NCI-H1436 (cell line): ENCODE results near the gene ISM2.

Experiments used
- DNase-seq: peaks from one replicate; lab custom pipeline; 2025; lab: John Stamatoyannopoulos, UW

Gene ISM2

DNA sequence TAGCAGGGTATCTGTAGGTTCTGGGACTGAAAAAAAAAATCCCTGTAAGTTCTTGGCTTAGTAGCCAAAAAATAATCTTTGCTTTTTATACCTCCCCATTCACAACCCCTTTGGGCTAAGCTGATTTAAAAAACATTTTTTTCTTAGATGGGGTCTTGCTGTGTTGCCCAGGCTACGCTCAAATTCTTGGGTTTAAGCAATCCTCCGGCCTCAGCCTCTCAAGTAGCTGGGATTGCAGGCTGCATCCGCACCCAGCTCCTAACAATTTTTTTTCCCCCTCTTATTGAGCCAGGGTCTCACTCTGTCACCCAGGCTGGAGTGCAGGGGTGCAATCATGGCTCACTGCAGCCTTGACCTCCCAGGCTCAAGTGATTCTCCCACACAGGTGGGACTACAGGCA is 9.1 kb upstream of the ISM2 start:
- no peak for DNase-seq

DNA sequence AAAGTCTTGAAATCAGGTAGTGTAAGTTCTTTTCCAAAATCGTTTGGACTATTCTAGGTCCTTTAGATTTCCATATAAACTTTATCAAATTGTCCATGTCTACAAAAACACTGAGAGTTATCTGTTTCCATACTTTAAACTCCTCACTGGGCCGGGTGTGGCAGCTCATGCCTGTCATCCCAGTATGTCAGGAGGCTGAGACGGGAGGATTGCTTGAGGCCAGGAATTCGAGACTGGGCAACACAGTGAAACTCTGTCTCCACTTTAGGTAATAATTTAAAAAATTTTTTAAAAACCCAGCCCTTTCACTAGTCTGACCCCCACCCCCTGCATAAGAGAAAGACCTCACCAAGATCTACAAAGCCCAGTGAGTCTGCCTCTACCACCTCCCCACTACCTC is 6.4 kb upstream of the ISM2 start:
- no peak for DNase-seq

DNA sequence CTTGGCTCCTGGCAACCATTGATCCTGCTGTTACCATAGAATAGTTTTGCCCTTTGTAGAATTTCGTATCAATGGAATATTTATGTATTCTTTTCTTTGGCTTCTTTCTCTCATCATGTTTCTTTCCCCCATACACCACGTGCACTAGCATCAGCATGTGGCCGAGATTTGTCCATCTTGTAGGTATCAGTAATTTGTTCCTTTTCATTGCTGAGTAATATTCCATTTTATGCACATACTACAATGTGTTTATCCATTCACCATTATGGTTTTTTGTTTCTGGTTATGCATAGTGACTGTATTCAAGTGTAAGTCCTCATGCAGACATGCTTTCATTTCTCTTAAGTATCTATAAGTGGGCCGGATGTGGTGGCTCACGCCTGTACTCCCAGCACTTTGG is 4.5 kb upstream of the ISM2 start:
- DNase-seq: no peak

GRCh38 chr14:77502109-77502782 is 3.6 kb upstream of the ISM2 start:
- no peak for DNase-seq

DNA sequence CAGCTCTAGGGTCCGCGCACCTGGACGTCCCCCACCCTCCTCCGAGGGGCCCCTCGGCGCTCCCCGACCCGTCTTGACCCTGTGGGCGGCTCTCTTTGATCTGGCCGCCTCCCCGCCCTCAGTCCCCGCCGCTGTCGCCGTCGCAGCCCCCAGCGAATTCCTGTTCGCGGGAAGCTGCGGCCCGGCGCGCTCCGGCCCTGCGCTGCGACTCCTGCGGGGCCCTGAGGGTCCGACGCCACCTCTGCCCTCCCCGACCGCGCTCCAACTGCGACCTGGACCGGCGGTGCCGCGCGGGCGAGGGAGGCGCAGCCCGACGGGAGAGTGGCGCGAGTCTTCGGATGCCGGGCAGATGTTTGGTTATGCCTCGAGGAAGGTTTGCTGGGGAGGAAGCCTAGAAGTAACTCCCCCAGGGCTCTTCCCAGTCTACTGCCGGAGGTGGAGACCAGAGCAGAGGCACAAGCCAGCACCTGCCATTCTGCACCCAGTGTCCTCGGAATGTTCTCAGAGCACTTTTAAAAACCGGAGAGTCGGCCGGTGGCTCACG is 440 bp upstream of the ISM2 start:
- DNase-seq: no peak

GRCh38 chr14:77495334-77495733 is 3.3 kb downstream of the ISM2 start:
- DNase-seq: no peak

DNA sequence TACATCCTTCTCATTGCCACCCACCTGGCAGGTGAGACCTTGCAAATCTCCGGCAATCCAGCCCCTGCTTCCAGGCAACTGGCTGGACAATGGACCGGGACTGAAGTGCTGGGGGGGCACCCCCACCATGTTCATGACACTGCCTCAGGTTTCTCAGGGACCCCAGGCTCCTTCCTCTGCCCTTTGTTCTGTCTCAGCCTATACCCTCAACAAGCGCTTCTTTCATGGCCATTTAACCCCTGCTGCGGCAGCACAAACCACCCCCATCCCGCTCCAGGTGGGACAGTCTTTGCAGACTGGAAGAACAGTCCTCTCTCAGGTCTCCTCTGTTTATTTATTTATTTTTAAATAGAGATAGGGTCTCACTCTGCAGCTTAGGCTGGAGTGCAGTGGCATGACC is 7.6 kb downstream of the ISM2 start:
- no peak for DNase-seq

DNA sequence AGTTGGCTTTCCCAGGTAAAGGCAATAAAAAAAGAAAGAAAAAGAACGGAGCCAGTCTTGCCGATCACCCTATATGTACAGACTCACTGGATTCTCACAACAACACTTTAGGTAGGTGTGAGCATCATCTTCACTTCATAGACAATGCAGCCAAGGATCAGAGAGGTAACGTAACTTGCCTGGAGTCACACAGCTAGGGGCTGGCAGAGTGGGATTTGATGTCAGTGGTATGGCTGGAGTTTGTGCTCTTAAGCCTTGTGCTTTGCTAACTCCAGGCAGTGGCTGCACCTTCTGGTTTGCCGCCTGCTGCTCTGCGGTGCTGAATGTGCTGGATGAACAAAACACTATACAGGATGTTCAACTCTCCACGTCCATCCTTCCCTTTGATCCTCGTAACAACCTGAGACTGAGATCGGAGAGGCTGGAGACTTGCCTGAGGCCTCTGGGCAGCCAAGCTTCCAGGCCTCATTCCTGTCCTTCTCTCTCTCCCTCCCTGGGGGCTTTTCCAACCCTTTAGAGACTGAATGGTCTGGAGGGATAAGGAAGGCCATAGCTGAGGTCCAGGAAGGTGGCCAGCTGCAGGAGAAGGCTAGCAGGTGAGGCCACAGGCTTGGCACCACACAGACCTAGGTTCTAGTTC is 8.1 kb downstream of the ISM2 start:
- DNase-seq: no peak

DNA sequence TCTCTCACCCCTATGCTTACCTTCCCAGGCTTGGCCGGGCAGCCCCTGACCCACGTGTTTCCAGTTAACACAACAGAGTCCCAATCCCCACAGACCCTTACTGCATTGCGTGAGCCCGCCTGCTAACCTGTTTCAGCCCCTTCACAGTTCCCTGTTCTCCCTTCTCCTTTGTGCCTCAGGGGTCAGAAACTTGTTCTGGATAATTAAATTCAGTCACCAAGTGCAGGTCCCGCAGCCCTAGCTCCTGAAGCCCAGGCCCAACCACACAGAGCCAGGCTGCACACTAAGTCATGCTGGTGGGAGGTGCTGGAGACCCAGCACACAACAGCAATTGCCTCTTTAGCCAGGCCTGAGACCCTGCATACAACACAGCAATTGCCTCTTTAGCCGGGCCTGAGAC is 9.6 kb downstream of the ISM2 start:
- no peak for DNase-seq

DNA sequence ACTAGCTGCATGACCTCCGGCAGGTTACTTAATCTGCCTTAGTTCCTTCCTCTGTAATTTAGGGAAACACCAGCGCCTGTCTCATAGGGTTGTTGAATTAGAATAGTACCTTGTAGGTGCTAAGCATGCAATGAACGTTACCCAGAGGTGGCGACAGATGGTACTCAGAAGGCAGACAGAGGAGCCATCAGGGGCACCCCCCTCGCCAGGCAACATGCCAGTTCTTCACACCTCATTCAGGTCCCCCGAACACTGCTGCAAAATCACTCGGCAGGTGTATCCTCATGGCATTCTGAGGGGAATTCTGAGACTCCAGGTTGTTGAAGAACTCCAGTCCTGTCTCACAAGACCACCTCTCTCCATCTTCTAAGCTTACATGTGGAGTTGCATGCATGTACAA is 10.1 kb downstream of the ISM2 start:
- DNase-seq: no peak

GRCh38 chr14:77485901-77486678 is 12.5 kb downstream of the ISM2 start:
- no peak for DNase-seq

GRCh38 chr14:77485256-77485655 is 13.4 kb downstream of the ISM2 start:
- no peak for DNase-seq

DNA sequence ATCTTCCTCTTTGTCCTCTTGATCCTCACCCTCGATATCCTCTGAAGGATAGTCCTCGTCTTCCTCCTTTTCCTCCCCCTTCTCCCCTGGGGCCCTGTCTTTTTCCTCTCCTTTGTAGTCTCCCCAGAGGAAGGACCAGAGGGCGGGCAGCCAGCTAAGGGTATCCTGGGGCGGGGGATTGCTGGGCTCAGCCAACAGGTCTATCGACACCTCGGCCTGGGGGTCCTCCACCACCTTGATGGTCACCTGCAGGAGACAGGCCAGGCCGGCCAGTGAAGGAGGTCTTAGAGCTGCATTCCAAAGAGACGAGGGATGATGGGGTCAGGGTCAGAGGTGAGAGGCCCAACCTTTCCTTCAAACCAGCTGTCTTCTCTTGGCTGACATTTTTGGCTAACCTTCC is 16.2 kb downstream of the ISM2 start:
- DNase-seq: no peak

DNA sequence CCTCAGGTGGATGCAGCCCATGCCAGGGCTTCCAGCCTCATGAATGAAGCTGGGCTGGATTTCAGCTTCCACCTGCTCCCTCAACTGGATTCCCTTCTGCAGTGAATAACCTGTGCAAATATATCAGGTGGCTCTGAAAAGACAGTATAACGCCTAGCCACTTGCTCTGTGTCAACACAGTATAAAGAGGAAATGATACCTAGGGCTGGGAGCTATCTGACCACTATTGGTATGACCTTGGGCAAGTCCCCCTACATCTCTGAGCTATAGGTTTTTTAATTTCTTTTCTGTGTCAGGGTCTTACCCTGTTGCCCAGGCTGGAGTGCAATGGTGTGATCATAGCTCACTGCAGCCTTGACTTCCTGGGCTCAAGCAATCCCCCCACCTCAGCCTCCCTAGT is 19.8 kb downstream of the ISM2 start:
- DNase-seq: no peak

DNA sequence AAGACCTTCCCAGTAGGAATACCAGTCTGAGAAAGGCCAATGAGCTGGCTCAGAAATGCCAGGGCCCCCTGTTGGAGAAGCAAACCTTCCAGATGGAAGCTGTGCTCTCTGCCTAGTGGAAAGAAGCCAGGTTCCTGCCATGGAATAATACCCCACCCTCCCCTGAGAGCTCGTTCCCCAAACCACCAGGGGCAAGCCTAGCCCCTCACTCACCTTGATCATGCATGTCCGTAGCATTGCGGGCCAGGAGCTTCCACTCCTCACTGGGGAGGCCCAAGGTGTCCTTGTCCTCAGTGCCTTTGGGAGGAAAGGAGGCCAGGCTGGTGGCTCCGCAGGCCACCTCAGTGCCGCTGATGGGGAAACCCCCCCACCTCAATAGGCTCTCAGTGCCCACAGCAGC is 20.6 kb downstream of the ISM2 start:
- no peak for DNase-seq

DNA sequence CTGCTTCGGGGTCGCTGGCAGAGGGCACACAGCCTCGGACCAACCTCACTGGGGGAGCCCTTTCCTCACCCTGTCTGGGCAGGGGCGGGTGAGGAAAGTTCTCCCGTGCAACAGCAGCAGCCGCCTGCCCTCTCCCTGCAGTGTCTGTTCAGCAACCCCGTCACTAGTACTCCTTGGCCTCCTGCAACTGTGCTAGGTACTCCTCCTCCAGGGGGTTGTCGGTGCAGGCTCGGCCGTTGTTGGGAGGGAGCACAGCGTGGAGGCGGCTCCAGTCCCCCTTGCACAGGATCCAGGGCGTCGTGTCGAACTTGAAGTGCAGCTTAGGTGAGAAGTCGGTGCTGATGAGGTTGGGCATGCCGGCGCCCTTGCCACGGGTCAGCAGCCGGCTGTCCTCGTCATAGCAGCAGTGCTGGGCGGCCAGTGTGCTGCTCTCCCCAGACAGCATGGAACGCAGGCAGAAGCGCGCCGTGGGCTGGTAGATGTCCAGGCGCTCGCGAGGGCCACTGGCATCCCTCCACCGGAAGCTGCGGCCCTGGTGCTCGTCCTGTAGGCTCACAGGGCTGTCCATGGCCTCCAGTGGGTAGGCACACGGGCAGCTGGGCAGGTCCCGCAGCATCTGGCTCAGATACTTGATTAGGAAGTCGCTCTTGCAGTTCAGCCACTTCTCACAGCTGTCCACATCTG is 23.0 kb downstream of the ISM2 start:
- no peak for DNase-seq

GRCh38 chr14:77474479-77475177 is 24.0 kb downstream of the ISM2 start:
- no peak for DNase-seq

GRCh38 chr14:77473921-77474320 is 24.7 kb downstream of the ISM2 start:
- DNase-seq: no peak

GRCh38 chr14:77470224-77470870 is 28.3 kb downstream of the ISM2 start:
- no peak for DNase-seq

GRCh38 chr14:77469539-77469938 is 29.1 kb downstream of the ISM2 start:
- no peak for DNase-seq

DNA sequence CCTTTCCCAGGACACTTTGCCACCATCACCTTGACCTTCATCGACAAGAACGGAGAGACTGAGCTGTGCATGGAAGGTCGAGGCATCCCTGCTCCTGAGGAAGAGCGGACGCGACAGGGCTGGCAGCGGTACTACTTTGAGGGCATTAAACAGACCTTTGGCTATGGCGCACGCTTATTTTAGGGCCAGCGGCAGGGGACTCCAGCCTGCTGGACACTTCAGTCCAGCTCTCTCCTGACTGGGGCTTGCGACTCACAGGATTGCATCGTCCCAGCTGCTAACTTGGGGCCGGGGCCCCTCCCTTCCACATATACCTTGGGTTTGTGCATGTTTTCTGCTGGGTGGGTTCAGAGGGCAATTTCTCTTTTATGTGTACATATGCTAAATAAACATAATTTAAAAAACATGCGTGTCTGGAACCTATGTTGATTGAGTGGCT is 29.5 kb downstream of the ISM2 start:
- DNase-seq: no peak
